HL-60 (cell line): Measurements from ENCODE around the gene ARL2BP.

Experiments
- DNase-seq, 2 experiments: peaks; one replicate each; pipeline ENCODE4 v3.0.0-alpha.2; 2010 to 2020; ENCODE audit warnings: low read depth in 1 of 2, low spot score in 1 of 2
- H3K27ac ChIP-seq: fragments of 250-450 bp; sonication (Bioruptor Pico); replicated peaks from 2 replicates; pipeline ENCODE4 v1.5.1; 2020; ENCODE audit warnings: mild to moderate bottlenecking, moderate library complexity
- H3K27me3 ChIP-seq: fragments of 250-450 bp; sonication (Bioruptor Pico); 2 replicates; pipeline ENCODE4 v1.5.1; 2021; ENCODE audit warnings: mild to moderate bottlenecking, moderate library complexity; ENCODE audit not compliant: insufficient read depth, poor library complexity, severe bottlenecking
- H3K4me3 ChIP-seq: replicated peaks from 2 replicates; pipeline ENCODE4 v1.5.1; 2011; ENCODE audit warnings: mild to moderate bottlenecking, control low read depth, low read length; ENCODE audit not compliant: insufficient read depth
- CTCF ChIP-seq: IDR thresholded peaks from one replicate; pipeline ENCODE4 v1.5.1; 2011; ENCODE audit warnings: low read length, control low read depth, inconsistent platforms; ENCODE audit not compliant: insufficient read depth
- GABPA ChIP-seq: IDR thresholded peaks from 2 replicates; pipeline ENCODE4 v1.6.1; 2012; ENCODE audit warnings: low read depth
- POLR2AphosphoS5 ChIP-seq: IDR thresholded peaks from 2 replicates; pipeline ENCODE4 v1.6.1; 2012; ENCODE audit warnings: low read depth
- REST ChIP-seq: IDR thresholded peaks from 2 replicates; pipeline ENCODE4 v1.6.1; 2012; ENCODE audit warnings: low read depth; ENCODE audit not compliant: insufficient replicate concordance
- SPI1 ChIP-seq: IDR thresholded peaks from 2 replicates; pipeline ENCODE4 v1.6.1; 2012; ENCODE audit warnings: low read depth, mild to moderate bottlenecking, borderline replicate concordance

Gene ARL2BP

GRCh38 chr16:57216968-57217367 is 28.1 kb upstream of the ARL2BP start:
- H3K27ac ChIP-seq, result no peak overlapping the region

GRCh38 chr16:57223057-57223456 is 22.0 kb upstream of the ARL2BP start:
- DNase-seq, result no peak
- TF ChIP-seq POLR2AphosphoS5, result no peak
- TF ChIP-seq CTCF, result no peak
- TF ChIP-seq REST, result no peak
- no peak for TF ChIP-seq GABPA
- no peak for TF ChIP-seq SPI1
- H3K27ac ChIP-seq, result no peak overlapping the region
- no peaks in the 10 kb centered on the region for H3K27me3 ChIP-seq
- no peak overlapping the region for H3K4me3 ChIP-seq

More at GRCh38 chr16:57216968-57217367, 28.1 kb upstream of the ARL2BP start:
- TF ChIP-seq POLR2AphosphoS5 (no peak), REST (no peak), CTCF (no peak), GABPA (no peak), SPI1 (no peak)
- no peak for DNase-seq
- Histone ChIP-seq H3K27me3 (no peaks in the 10 kb centered on the region), H3K4me3 (no peak overlapping the region)

- Histone ChIP-seq H3K27me3 (no peaks in the 10 kb centered on the region), H3K27ac (no peak overlapping the region), H3K4me3 (no peak overlapping the region)
- no peak for DNase-seq
- TF ChIP-seq REST, result no peak
- TF ChIP-seq GABPA, result no peak
- no peak for TF ChIP-seq POLR2AphosphoS5
Measured at GRCh38 chr16:57224651-57225335, 20.3 kb upstream of the ARL2BP start.
